GM10847 (cell line): Measurements from ENCODE around the gene ELMO2.

Experiments used
- POLR2A ChIP-seq: IDR thresholded peaks from 2 replicates; pipeline ENCODE4 v1.6.1; 2011; ENCODE audit not compliant: insufficient read length; ENCODE audit errors: extremely low read depth

ELMO2 gene

GRCh38 chr20:46324960-46325703 is 81.3 kb downstream of the ELMO2 start:
- TF ChIP-seq POLR2A = no peak

DNA sequence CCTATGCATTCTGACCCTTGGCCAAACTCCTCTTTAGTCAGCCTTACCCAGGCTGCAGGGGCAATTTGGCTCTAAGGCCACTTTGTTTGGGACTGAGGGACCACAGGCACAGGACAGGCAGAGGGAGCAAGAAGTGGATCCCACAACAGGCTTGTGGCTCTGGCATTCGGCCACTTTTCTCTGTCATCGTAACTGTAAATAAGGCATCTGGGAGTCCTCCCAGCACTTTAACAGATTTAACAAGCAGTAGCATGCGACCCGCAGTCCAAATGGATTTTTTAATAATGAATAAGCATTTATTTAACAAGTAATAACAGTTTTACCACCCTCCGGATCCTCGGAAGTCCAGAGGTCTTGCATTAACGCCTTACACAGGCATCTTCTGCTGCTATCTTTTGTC is 82.0 kb downstream of the ELMO2 start:
- TF ChIP-seq POLR2A = no peak

- no peak for TF ChIP-seq POLR2A
Measured at GRCh38 chr20:46323557-46323956, 82.9 kb downstream of the ELMO2 start.

- TF ChIP-seq POLR2A = no peak
Measured at GRCh38 chr20:46322641-46323040, 83.8 kb downstream of the ELMO2 start.

DNA sequence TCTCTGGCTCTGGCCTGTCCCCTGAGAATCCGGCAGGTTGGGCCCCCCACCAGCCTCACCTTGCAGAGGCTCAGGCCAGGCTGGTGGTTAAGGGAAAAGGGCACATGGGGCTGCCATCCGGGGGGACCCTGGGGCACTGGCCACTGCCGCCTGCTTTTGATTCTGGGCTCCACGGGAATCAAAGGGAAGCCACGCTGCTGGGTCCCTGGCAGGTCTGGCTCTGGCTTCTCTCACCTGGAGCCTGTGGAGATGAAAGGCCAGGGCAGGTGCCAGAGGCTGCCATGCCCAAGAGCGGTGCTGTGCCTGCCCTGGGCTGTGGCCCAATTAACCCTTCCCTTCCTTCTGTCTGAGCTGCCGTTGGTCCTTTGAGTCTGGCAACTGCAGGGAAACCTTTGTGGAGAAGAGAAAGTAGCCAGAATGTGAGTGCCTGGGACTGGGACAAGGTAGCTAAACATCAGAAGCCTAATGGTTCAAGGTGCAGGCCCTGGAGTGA is 88.7 kb downstream of the ELMO2 start:
- no peak for TF ChIP-seq POLR2A

GRCh38 chr20:46316984-46317684 is 89.3 kb downstream of the ELMO2 start:
- no peak for TF ChIP-seq POLR2A
